Testis (tissue), 2 donors: ENCODE results near the gene DDAH2.

Experiments used
- POLR2A ChIP-seq: fragments of 450-650 bp; IDR thresholded peaks from one replicate; pipeline ENCODE4 v1.6.1; 2017; ENCODE audit warnings: antibody characterized with exemption, mild to moderate bottlenecking, moderate library complexity
- TF ChIP-seq, protein P1 (sequence below), 3 experiments: fragments of 450-650 bp in 2 of 3; fragments of 200-600 bp in 1 of 3; sonication (generic) in 1 of 3; IDR thresholded peaks; one replicate each; pipeline ENCODE4 v1.5.1; 2016 to 2019; ENCODE audit warnings: antibody characterized with exemption in 3 of 3, mild to moderate bottlenecking in 2 of 3, moderate library complexity in 1 of 3

GRCh38 chr6:31729515-31729978 lies 448 bp upstream of the DDAH2 start:
- TF ChIP-seq, protein P1, sequence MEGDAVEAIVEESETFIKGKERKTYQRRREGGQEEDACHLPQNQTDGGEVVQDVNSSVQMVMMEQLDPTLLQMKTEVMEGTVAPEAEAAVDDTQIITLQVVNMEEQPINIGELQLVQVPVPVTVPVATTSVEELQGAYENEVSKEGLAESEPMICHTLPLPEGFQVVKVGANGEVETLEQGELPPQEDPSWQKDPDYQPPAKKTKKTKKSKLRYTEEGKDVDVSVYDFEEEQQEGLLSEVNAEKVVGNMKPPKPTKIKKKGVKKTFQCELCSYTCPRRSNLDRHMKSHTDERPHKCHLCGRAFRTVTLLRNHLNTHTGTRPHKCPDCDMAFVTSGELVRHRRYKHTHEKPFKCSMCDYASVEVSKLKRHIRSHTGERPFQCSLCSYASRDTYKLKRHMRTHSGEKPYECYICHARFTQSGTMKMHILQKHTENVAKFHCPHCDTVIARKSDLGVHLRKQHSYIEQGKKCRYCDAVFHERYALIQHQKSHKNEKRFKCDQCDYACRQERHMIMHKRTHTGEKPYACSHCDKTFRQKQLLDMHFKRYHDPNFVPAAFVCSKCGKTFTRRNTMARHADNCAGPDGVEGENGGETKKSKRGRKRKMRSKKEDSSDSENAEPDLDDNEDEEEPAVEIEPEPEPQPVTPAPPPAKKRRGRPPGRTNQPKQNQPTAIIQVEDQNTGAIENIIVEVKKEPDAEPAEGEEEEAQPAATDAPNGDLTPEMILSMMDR (IDR thresholded peaks at IDR 0.05) = peak; percentile 2 to 72 (median 51)
- no peak for TF ChIP-seq POLR2A
